HepG2 (cell line): Measurements from ENCODE around the gene GPC4. TPM values are rescaled to one million over a fixed set of nuclear protein-coding genes. Genes with fewer than 3 reads are reported as not detected.
A peak's percentile ranks its signal among the peaks of the same experiment; 100 is the strongest.

ENCODE experiments used
- ATAC-seq: fragments of 200-7000 bp; cut with Tn5 transposase; 3 replicates; pipeline ENCODE4 v1.9.1; 2020; ENCODE audit warnings: mild to moderate bottlenecking, moderate library complexity
- BruUV-seq: library from RNA; stranded (reverse); fragments of 400-500 nt; replicated peaks from 2 replicates; lab custom pipeline; 2021; lab: Mats Ljungman, UMichigan
- CTCF ChIA-PET: fragments of 300-600 bp; formaldehyde crosslinking; extraction: SDS; loops from one replicate; lab custom pipeline; 2021; ENCODE audit warnings: low total read pairs, inconsistent platforms, low intra/inter-chr PET ratio; lab: Yijun Ruan, JAX
- POLR2A ChIA-PET: fragments of 350-600 bp; sonication (Branson Sonifier 250); formaldehyde crosslinking; loops from one replicate; lab custom pipeline; 2020; ENCODE audit warnings: antibody characterized with exemption, inconsistent platforms; lab: Yijun Ruan, JAX
- DNase-seq: peaks from one replicate; pipeline ENCODE4 v3.0.0-alpha.2; 2015; ENCODE audit warnings: low spot score
- FAIRE-seq: peaks from 3 replicates; lab custom pipeline; 2011; peaks lifted over from hg19 to GRCh38; lab: Jason Lieb, UNC
- H2AFZ ChIP-seq: one replicate; pipeline ENCODE4 v1.6.1; 2011; ENCODE audit warnings: low read length, inconsistent platforms
- H3K27ac ChIP-seq: fragments of 300-600 bp; 3 replicates; pipeline ENCODE4 v1.8.0; 2011; ENCODE audit warnings: mixed run types, mild to moderate bottlenecking, mixed read lengths, low read length, inconsistent platforms; ENCODE audit not compliant: insufficient read depth; ENCODE audit errors: extremely low read length
- H3K27me3 ChIP-seq, 2 experiments: fragments of 200-600 bp in 1 of 2; 2 replicates in 1 of 2; 3 replicates in 1 of 2; pipeline versions ENCODE4 v1.6.0 to v1.8.0; 2011; ENCODE audit warnings: low read length in 2 of 2, mild to moderate bottlenecking in 2 of 2, moderate library complexity in 2 of 2, inconsistent platforms in 1 of 2; ENCODE audit not compliant: insufficient read depth in 2 of 2, control insufficient read depth in 1 of 2
- H3K36me3 ChIP-seq, 2 experiments: fragments of 200-600 bp in 1 of 2; replicated peaks in 1 of 2; 2 replicates in 1 of 2; 3 replicates in 1 of 2; pipeline versions ENCODE4 v1.5.1 to v1.8.0; 2011; ENCODE audit warnings: low read length in 2 of 2, inconsistent platforms in 1 of 2; ENCODE audit not compliant: insufficient read depth in 2 of 2, control insufficient read depth in 1 of 2
- H3K4me1 ChIP-seq: 2 replicates; pipeline ENCODE4 v1.5.1; 2012; ENCODE audit warnings: low read length, inconsistent platforms; ENCODE audit not compliant: insufficient read depth
- H3K4me2 ChIP-seq: 2 replicates; pipeline ENCODE4 v1.6.0; 2011; ENCODE audit warnings: low read depth, low read length, inconsistent platforms
- H3K4me3 ChIP-seq, 3 experiments: fragments of 200-600 bp in 1 of 3; sonication (generic), shearing (Covaris generic) in 1 of 3; replicated peaks in 1 of 3; 2 replicates each; pipeline ENCODE4 v1.5.1; 2011 to 2016; ENCODE audit warnings: low read length in 3 of 3, inconsistent platforms in 2 of 3, low read depth in 2 of 3, mild to moderate bottlenecking in 2 of 3, control low read depth in 1 of 3, mixed read lengths in 1 of 3; ENCODE audit not compliant: insufficient read depth in 1 of 3
- H3K79me2 ChIP-seq: one replicate; pipeline ENCODE4 v1.6.1; 2011; ENCODE audit warnings: low read length, inconsistent platforms; ENCODE audit not compliant: insufficient read depth
- H3K9ac ChIP-seq: 2 replicates; pipeline ENCODE4 v1.6.0; 2011; ENCODE audit warnings: mild to moderate bottlenecking, low read depth, low read length, inconsistent platforms; ENCODE audit not compliant: insufficient read depth
- H3K9me3 ChIP-seq: 2 replicates; pipeline ENCODE4 v1.5.1; 2012; ENCODE audit warnings: mild to moderate bottlenecking, low read length
- H4K20me1 ChIP-seq: 2 replicates; pipeline ENCODE4 v1.6.0; 2011; ENCODE audit warnings: inconsistent platforms, mild to moderate bottlenecking, low read length, moderate library complexity; ENCODE audit not compliant: insufficient read depth
- FOXA1 ChIP-seq, 2 experiments: fragments of 450-650 bp in 1 of 2; sonication (generic) in 1 of 2; formaldehyde crosslinking in 1 of 2; IDR thresholded peaks; 2 replicates each; pipeline versions ENCODE4 v1.4.0 to v1.6.1; 2016 to 2020; ENCODE audit warnings: missing genetic modification reagents in 1 of 2
- HMG20A ChIP-seq: IDR thresholded peaks from 2 replicates; pipeline ENCODE4 v1.6.1; 2016; ENCODE audit warnings: borderline replicate concordance
- MAF1 ChIP-seq: sonication (generic); formaldehyde crosslinking; IDR thresholded peaks from 2 replicates; pipeline ENCODE4 v1.5.0; 2020; ENCODE audit warnings: missing genetic modification reagents, borderline replicate concordance
- NCOR1 ChIP-seq: fragments of 200-600 bp; sonication (generic); IDR thresholded peaks from 2 replicates; pipeline ENCODE4 v1.7.0; 2017; ENCODE audit warnings: antibody characterized with exemption, low read length, borderline replicate concordance
- NONO ChIP-seq, 2 experiments: fragments of 450-650 bp in 1 of 2; sonication (generic) in 1 of 2; formaldehyde crosslinking in 1 of 2; IDR thresholded peaks in 1 of 2; conservative IDR thresholded peaks in 1 of 2; 2 replicates each; pipeline versions ENCODE4 v1.6.1 to v1.8.0; 2017 to 2022; ENCODE audit warnings: mild to moderate bottlenecking in 1 of 2, missing genetic modification reagents in 1 of 2, moderate library complexity in 1 of 2
- NR1H2 ChIP-seq: sonication (generic); formaldehyde crosslinking; IDR thresholded peaks from 2 replicates; pipeline ENCODE4 v1.8.1; 2022; ENCODE audit warnings: low read depth, missing genetic modification reagents, borderline replicate concordance
- PRDM4 ChIP-seq: sonication (generic); formaldehyde crosslinking; IDR thresholded peaks from 2 replicates; pipeline ENCODE4 v1.9.0; 2021; ENCODE audit warnings: missing genetic modification reagents, borderline replicate concordance
- PRPF4 ChIP-seq: fragments of 200-400 bp; formaldehyde crosslinking; IDR thresholded peaks from 2 replicates; pipeline ENCODE4 v1.6.1; 2016; ENCODE audit warnings: low read length, low read depth; ENCODE audit not compliant: poor library complexity, severe bottlenecking
- USF2 ChIP-seq, 2 experiments: sonication (generic) in 1 of 2; formaldehyde crosslinking in 1 of 2; IDR thresholded peaks; 2 replicates each; pipeline versions ENCODE4 v1.5.1 to v1.6.1; 2011 to 2020; ENCODE audit warnings: borderline replicate concordance in 1 of 2, low read depth in 1 of 2, low read length in 1 of 2, mild to moderate bottlenecking in 1 of 2, missing genetic modification reagents in 1 of 2, moderate library complexity in 1 of 2
- ZBTB20 ChIP-seq: sonication (generic); formaldehyde crosslinking; IDR thresholded peaks from 2 replicates; pipeline ENCODE4 v1.8.1; 2023; ENCODE audit warnings: missing genetic modification reagents, low read depth, mild to moderate bottlenecking, borderline replicate concordance
- ZKSCAN5 ChIP-seq: sonication (generic); formaldehyde crosslinking; IDR thresholded peaks from 2 replicates; pipeline ENCODE4 v1.5.1; 2020; ENCODE audit warnings: mild to moderate bottlenecking, missing genetic modification reagents
- ZMYM3 ChIP-seq: sonication (generic); formaldehyde crosslinking; IDR thresholded peaks from 2 replicates; pipeline ENCODE4 v1.5.1; 2020; ENCODE audit warnings: mild to moderate bottlenecking, missing genetic modification reagents
- ZNF230 ChIP-seq: sonication (generic); formaldehyde crosslinking; IDR thresholded peaks from 2 replicates; pipeline ENCODE4 v1.4.0; 2020; ENCODE audit warnings: mild to moderate bottlenecking, missing genetic modification reagents
- ZNF772 ChIP-seq: sonication (generic); formaldehyde crosslinking; IDR thresholded peaks from 2 replicates; pipeline ENCODE4 v1.5.0; 2020; ENCODE audit warnings: mild to moderate bottlenecking, missing genetic modification reagents
- WGBS: methylation state at CpG from one replicate; pipeline ENCODE4 v1.1.6; 2017; ENCODE audit warnings: low lambda C conversion rate; 5-methylcytosine and 5-hydroxymethylcytosine counted together
- in situ Hi-C: cut with HindIII; loops from 2 replicates; pipeline ENCODE4 v1.10.0; 2017; ENCODE audit warnings: low pct_unique_long_range_greater_than_20kb; ENCODE audit not compliant: extremely low pct_ligation_motif_present
- intact Hi-C: fragments of 100-400 bp; cut with micrococcal nuclease; formaldehyde crosslinking; loops from one replicate; pipeline ENCODE4 v1.10.0; 2022; ENCODE audit not compliant: unreplicated experiment
- polyA plus RNA-seq, 8 experiments: library from polyadenylated mRNA; depleted of rRNA in 3 of 8; stranded (reverse) in 7 of 8; unstranded in 1 of 8; fragments of >200 nt; fragmentation: Illumina TruSeq in 4 of 8; extraction: Trizol in 4 of 8; gene quantifications; 2 replicates each; pipeline versions ENCODE4 v1.2.1 to v1.2.3, GENCODE V29; 2011 to 2016; ENCODE audit warnings: low read depth in 4 of 8, missing spikeins in 1 of 8, mixed read lengths in 1 of 8; ENCODE audit not compliant: insufficient read depth in 1 of 8
- total RNA-seq, 5 experiments: library from RNA; depleted of rRNA; stranded (reverse); fragments of >200 nt; fragmentation: Illumina TruSeq; extraction: Trizol; gene quantifications; 2 replicates each; pipeline ENCODE4 v1.2.3, GENCODE V29; 2016; ENCODE audit warnings: low read depth in 1 of 5

GPC4 gene
- total and polyA plus RNA-seq, 2 of the 13 experiments (the other 11 are each of a cell fraction or from before 2014, with no cell fraction given): 0.29 to 0.38 TPM

GRCh38 chrX:133258481-133258880 lies 156.8 kb downstream of the GPC4 start (continued):
- TF ChIP-seq USF2 (IDR thresholded peaks at IDR 0.05; ENCODE audit: low read depth, low read length) (no peak), USF2 (CRISPR knock-in tag; IDR thresholded peaks at IDR 0.05; ENCODE audit: borderline replicate concordance) (no peak), HMG20A (no peak), ZKSCAN5 (no peak), MAF1 (CRISPR knock-in tag) (no peak)

DNA sequence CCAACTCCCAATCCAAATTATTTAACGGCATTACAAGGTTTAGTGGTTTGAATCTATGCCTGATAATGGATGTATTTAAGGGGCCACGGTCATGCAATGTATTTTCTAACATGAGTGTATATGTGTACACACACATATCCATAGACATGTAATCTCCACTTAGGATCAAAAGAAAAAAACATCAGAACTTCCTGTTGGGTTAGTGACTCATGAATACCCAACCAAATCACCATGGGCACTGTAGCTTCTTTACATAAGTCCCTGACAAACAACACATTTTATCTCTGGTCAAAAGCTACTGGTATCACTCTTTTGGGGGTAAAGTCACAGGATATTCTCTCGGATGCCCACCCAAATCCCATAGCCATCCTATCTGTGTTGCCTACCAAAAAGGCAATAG lies 160.6 kb downstream of the GPC4 start:
- in situ Hi-C loops: no loop called here
- POLR2A ChIA-PET: no interaction called here
- Histone ChIP-seq H2AFZ (no peak overlapping the region), H3K36me3 (no peaks in the 10 kb centered on the region), H3K79me2 (no peaks in the 10 kb centered on the region), H3K4me2 (no peak overlapping the region), H3K4me1 (peaks cover 12% of the 10 kb centered on the region), H3K27me3 (no peaks in the 10 kb centered on the region), H3K9me3 (no peaks in the 10 kb centered on the region), H3K27ac (no peak overlapping the region), H4K20me1 (no peaks in the 10 kb centered on the region), H3K9ac (no peak overlapping the region), H3K4me3 (no peak overlapping the region)
- no TSS peak for BruUV-seq
- no peak for ATAC-seq
- CTCF ChIA-PET: no interaction called here
- no peak for FAIRE-seq
- intact Hi-C loops: no loop called here
- WGBS: 29% methylated on average over 3 of the region's 3 CpGs
- TF ChIP-seq FOXA1 (IDR thresholded peaks at IDR 0.05): no peak
- no peak for TF ChIP-seq FOXA1 (CRISPR knock-in tag; IDR thresholded peaks at IDR 0.05)
- TF ChIP-seq NONO (IDR thresholded peaks at IDR 0.05): no peak
- no peak for TF ChIP-seq NONO (CRISPR knock-in tag; conservative IDR thresholded peaks at IDR 0.05)
- TF ChIP-seq ZNF772: no peak
- no peak for TF ChIP-seq ZMYM3
- no peak for TF ChIP-seq NR1H2 (CRISPR knock-in tag)
- no peak for TF ChIP-seq PRDM4 (CRISPR knock-in tag)
- TF ChIP-seq PRPF4: no peak
- TF ChIP-seq NCOR1: no peak
- no peak for TF ChIP-seq ZNF230 (CRISPR knock-in tag)
- TF ChIP-seq ZBTB20 (CRISPR knock-in tag): no peak
- peak; percentile 20 for DNase-seq
